H9 (cell line): ENCODE data around the gene FAS. TPM values are rescaled to one million over a fixed set of nuclear protein-coding genes. Genes with fewer than 3 reads are reported as not detected.

Source experiments
- DNase-seq: peaks from one replicate; pipeline ENCODE4 v3.0.0-alpha.2; 2017
- H2AFZ ChIP-seq: one replicate; pipeline ENCODE4 v1.6.1; 2013; ENCODE audit warnings: mild to moderate bottlenecking, low read length, control low read depth, moderate library complexity
- H2AK5ac ChIP-seq: 2 replicates; pipeline ENCODE4 v1.6.1; 2013; ENCODE audit warnings: low read length, control low read depth, mixed read lengths; ENCODE audit not compliant: insufficient read length
- H2BK120ac ChIP-seq: one replicate; pipeline ENCODE4 v1.6.1; 2013; ENCODE audit warnings: low read depth, mild to moderate bottlenecking, low read length, control low read depth, inconsistent platforms; ENCODE audit not compliant: poor library complexity, severe bottlenecking
- H2BK12ac ChIP-seq: 2 replicates; pipeline ENCODE4 v1.6.1; 2013; ENCODE audit warnings: low read length, control low read depth, mixed read lengths, low read depth; ENCODE audit not compliant: insufficient read length
- H2BK15ac ChIP-seq: 2 replicates; pipeline ENCODE4 v1.6.1; 2013; ENCODE audit warnings: low read depth, low read length, control low read depth
- H2BK20ac ChIP-seq: one replicate; pipeline ENCODE4 v1.6.1; 2013; ENCODE audit warnings: low read depth, mild to moderate bottlenecking, low read length, control low read depth, inconsistent platforms; ENCODE audit not compliant: poor library complexity, severe bottlenecking
- H2BK5ac ChIP-seq: 2 replicates; pipeline ENCODE4 v1.6.1; 2013; ENCODE audit warnings: low read length, control low read depth, mixed read lengths; ENCODE audit not compliant: insufficient read length
- H3K14ac ChIP-seq: 2 replicates; pipeline ENCODE4 v1.6.1; 2013; ENCODE audit warnings: low read length, control low read depth; ENCODE audit not compliant: insufficient read depth
- H3K18ac ChIP-seq: 2 replicates; pipeline ENCODE4 v1.6.1; 2013; ENCODE audit warnings: low read depth, mild to moderate bottlenecking, mixed read lengths, low read length, control low read depth; ENCODE audit not compliant: insufficient read length
- H3K23ac ChIP-seq: 2 replicates; pipeline ENCODE4 v1.6.1; 2013; ENCODE audit warnings: low read length, control low read depth, mixed read lengths, low read depth; ENCODE audit not compliant: insufficient read length
- H3K23me2 ChIP-seq: 2 replicates; pipeline ENCODE4 v1.6.1; 2013; ENCODE audit warnings: low read depth, mild to moderate bottlenecking, mixed read lengths, low read length, control low read depth; ENCODE audit not compliant: insufficient read length, poor library complexity, severe bottlenecking
- H3K27ac ChIP-seq: 2 replicates; pipeline ENCODE4 v1.5.1; 2013; ENCODE audit warnings: low read length, control low read depth, mixed read lengths, low read depth; ENCODE audit not compliant: insufficient read length
- H3K27me3 ChIP-seq: 2 replicates; pipeline ENCODE4 v1.6.1; 2013; ENCODE audit warnings: low read length, control low read depth, inconsistent platforms; ENCODE audit not compliant: insufficient read depth
- H3K4ac ChIP-seq: 2 replicates; pipeline ENCODE4 v1.6.1; 2013; ENCODE audit warnings: low read depth, mild to moderate bottlenecking, control low read depth, inconsistent platforms, low read length, moderate library complexity
- H3K4me1 ChIP-seq: 2 replicates; pipeline ENCODE4 v1.6.1; 2013; ENCODE audit warnings: low read length, control low read depth, inconsistent platforms; ENCODE audit not compliant: insufficient read depth
- H3K4me2 ChIP-seq: 2 replicates; pipeline ENCODE4 v1.6.1; 2013; ENCODE audit warnings: low read length, control low read depth, mixed read lengths; ENCODE audit not compliant: insufficient read length, insufficient read depth
- H3K56ac ChIP-seq: 2 replicates; pipeline ENCODE4 v1.6.1; 2013; ENCODE audit warnings: low read depth, mild to moderate bottlenecking, mixed read lengths, low read length, control low read depth; ENCODE audit not compliant: insufficient read length
- H3K79me1 ChIP-seq: 2 replicates; pipeline ENCODE4 v1.6.1; 2013; ENCODE audit warnings: low read depth, mild to moderate bottlenecking, moderate library complexity, low read length, control low read depth, inconsistent platforms; ENCODE audit not compliant: insufficient read depth, poor library complexity, severe bottlenecking
- H3K79me2 ChIP-seq: 2 replicates; pipeline ENCODE4 v1.6.1; 2013; ENCODE audit warnings: low read length, control low read depth, inconsistent platforms; ENCODE audit not compliant: insufficient read depth
- H3K9ac ChIP-seq: 2 replicates; pipeline ENCODE4 v1.6.1; 2013; ENCODE audit warnings: low read length, control low read depth, mixed read lengths; ENCODE audit not compliant: insufficient read length; ENCODE audit errors: extremely low read depth
- H3K9me3 ChIP-seq: one replicate; pipeline ENCODE4 v1.6.1; 2013; ENCODE audit warnings: low read depth, low read length, inconsistent platforms; ENCODE audit not compliant: control insufficient read depth
- H3T11ph ChIP-seq: one replicate; pipeline ENCODE4 v1.6.1; 2013; ENCODE audit warnings: mild to moderate bottlenecking, low read length, control low read depth, inconsistent platforms
- H4K20me1 ChIP-seq: one replicate; pipeline ENCODE4 v1.6.1; 2013; ENCODE audit not compliant: control insufficient read depth, insufficient read length, insufficient read depth
- H4K5ac ChIP-seq: 2 replicates; pipeline ENCODE4 v1.6.1; 2013; ENCODE audit warnings: low read depth, mild to moderate bottlenecking, mixed read lengths, low read length, control low read depth; ENCODE audit not compliant: insufficient read length
- H4K8ac ChIP-seq: replicated peaks from 2 replicates; pipeline ENCODE4 v1.6.1; 2013; ENCODE audit warnings: low read length, control low read depth, mixed read lengths, low read depth; ENCODE audit not compliant: insufficient read length
- H4K91ac ChIP-seq: 2 replicates; pipeline ENCODE4 v1.6.1; 2013; ENCODE audit warnings: low read depth, mild to moderate bottlenecking, moderate library complexity, mixed read lengths, low read length, control low read depth; ENCODE audit not compliant: insufficient read length
- H3K27ac Mint-ChIP-seq, 3 experiments: 2 replicates in 2 of 3; 3 replicates in 1 of 3; pipeline ENCODE4 v1.8.0; 2020 to 2021; ENCODE audit warnings: mixed read lengths in 3 of 3, mild to moderate bottlenecking in 1 of 3, moderate library complexity in 1 of 3
- H3K27me3 Mint-ChIP-seq: 2 replicates; pipeline ENCODE4 v1.8.0; 2021; ENCODE audit warnings: low read depth, mild to moderate bottlenecking, moderate library complexity, mixed read lengths
- H3K36me3 Mint-ChIP-seq, 3 experiments: 2 replicates in 2 of 3; 3 replicates in 1 of 3; pipeline ENCODE4 v1.8.0; 2020 to 2021; ENCODE audit warnings: low read depth in 3 of 3, mixed read lengths in 3 of 3; ENCODE audit not compliant: insufficient read depth in 1 of 3
- H3K4me1 Mint-ChIP-seq, 2 experiments: 2 replicates each; pipeline ENCODE4 v1.8.0; 2020; ENCODE audit warnings: mixed read lengths in 2 of 2
- H3K4me3 Mint-ChIP-seq, 2 experiments: 2 replicates in 1 of 2; 3 replicates in 1 of 2; pipeline ENCODE4 v1.8.0; 2020 to 2021; ENCODE audit warnings: mild to moderate bottlenecking in 2 of 2, mixed read lengths in 2 of 2, moderate library complexity in 1 of 2
- H3K9me3 Mint-ChIP-seq, 2 experiments: 2 replicates in 1 of 2; 3 replicates in 1 of 2; pipeline ENCODE4 v1.8.0; 2020; ENCODE audit warnings: mild to moderate bottlenecking in 2 of 2, mixed read lengths in 2 of 2, moderate library complexity in 1 of 2
- WGBS: extraction: QIAGEN DNeasy Blood & Tissue Kit; methylation state at CpG from one replicate; pipeline ENCODE4 v1.1.7; 2013; ENCODE audit warnings: missing lambda C conversion rate, low lambda C conversion rate, mixed read lengths; ENCODE audit not compliant: insufficient read length; ENCODE audit errors: extremely low coverage; 5-methylcytosine and 5-hydroxymethylcytosine counted together
- total RNA-seq: library from RNA; stranded (reverse); gene quantifications from 2 replicates; pipeline ENCODE4 v1.2.1, GENCODE V29; 2021
- TF ChIP-seq, protein P1 (sequence below): fragments of 200-600 bp; sonication (generic); conservative IDR thresholded peaks from 3 replicates; pipeline ENCODE4 v1.8.0; 2021; ENCODE audit warnings: antibody characterized with exemption, mild to moderate bottlenecking

Gene FAS
- total RNA-seq, 1 experiment from 2014 or later: 3.0 TPM

DNA sequence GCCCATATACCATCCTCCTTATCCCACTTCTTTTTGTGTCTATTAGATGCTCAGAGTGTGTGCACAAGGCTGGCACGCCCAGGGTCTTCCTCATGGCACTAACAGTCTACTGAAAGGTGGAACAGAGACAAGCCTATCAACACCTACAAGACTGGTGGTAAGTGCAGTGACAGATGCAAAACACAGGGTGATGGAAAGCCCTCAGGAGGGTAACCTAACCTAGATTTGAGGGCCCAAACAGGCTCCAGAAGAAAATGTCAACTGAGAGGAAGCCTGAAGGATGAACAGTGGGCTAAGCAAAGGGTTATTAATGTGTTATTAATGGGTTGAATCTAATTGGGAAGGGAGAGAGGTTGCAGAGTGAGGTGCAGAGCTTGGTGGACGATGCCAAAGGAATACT, 1.2 kb upstream of the FAS start:
- Mint-ChIP-seq H3K4me3 (peak overlapping the region in 1 of 2 experiments; percentile 50; a peak in 1 of 5 replicates), H3K9me3 (0 out of 5 replicates have a peak, but pooled peaks cover 0 to 2% of the 10 kb centered on the region in 2 experiments), H3K27ac (no peak overlapping the region), H3K36me3 (no peaks in the 10 kb centered on the region; a peak in 1 of 7 replicates), H3K4me1 (peaks cover 28 to 29% of the 10 kb centered on the region in 2 experiments), H3K27me3 (peaks cover 42% of the 10 kb centered on the region)
- Histone ChIP-seq H2BK120ac (no peak overlapping the region), H3K79me1 (no peaks in the 10 kb centered on the region), H2AK5ac (no peak overlapping the region), H3T11ph (no peak overlapping the region), H2BK15ac (no peak overlapping the region), H4K91ac (no peak overlapping the region), H2BK20ac (no peak overlapping the region), H3K9me3 (no peaks in the 10 kb centered on the region), H3K9ac (no peak overlapping the region), H3K4ac (no peak overlapping the region), H4K5ac (no peak overlapping the region), H3K23me2 (peaks cover 18% of the 10 kb centered on the region), H3K18ac (no peak overlapping the region), H3K79me2 (no peaks in the 10 kb centered on the region), H2BK5ac (no peak overlapping the region), H4K20me1 (no peaks in the 10 kb centered on the region), H2BK12ac (no peak overlapping the region), H4K8ac (no peak overlapping the region), H3K14ac (no peak overlapping the region), H3K27me3 (no peaks in the 10 kb centered on the region; the same call in 1 of the 2 replicates), H3K56ac (no peak overlapping the region), H3K4me1 (no peaks in the 10 kb centered on the region), H3K4me2 (no peak overlapping the region), H3K27ac (no peak overlapping the region), H2AFZ (no peak overlapping the region), H3K23ac (no peak overlapping the region)
- no CpG with 5 or more reads among the region's 2 CpGs for WGBS
- no peak for DNase-seq
- TF ChIP-seq, protein P1, sequence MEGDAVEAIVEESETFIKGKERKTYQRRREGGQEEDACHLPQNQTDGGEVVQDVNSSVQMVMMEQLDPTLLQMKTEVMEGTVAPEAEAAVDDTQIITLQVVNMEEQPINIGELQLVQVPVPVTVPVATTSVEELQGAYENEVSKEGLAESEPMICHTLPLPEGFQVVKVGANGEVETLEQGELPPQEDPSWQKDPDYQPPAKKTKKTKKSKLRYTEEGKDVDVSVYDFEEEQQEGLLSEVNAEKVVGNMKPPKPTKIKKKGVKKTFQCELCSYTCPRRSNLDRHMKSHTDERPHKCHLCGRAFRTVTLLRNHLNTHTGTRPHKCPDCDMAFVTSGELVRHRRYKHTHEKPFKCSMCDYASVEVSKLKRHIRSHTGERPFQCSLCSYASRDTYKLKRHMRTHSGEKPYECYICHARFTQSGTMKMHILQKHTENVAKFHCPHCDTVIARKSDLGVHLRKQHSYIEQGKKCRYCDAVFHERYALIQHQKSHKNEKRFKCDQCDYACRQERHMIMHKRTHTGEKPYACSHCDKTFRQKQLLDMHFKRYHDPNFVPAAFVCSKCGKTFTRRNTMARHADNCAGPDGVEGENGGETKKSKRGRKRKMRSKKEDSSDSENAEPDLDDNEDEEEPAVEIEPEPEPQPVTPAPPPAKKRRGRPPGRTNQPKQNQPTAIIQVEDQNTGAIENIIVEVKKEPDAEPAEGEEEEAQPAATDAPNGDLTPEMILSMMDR: no peak
